IgD-negative memory B cell (primary cell): ENCODE results near the gene TMEM229B. TPM values are rescaled to one million over a fixed set of nuclear protein-coding genes. Genes with fewer than 3 reads are reported as not detected.

Experiments
- H3K27ac Mint-ChIP-seq, 3 donors: one replicate each; pipeline ENCODE4 v1.8.0; 2020 to 2022; ENCODE audit warnings: mild to moderate bottlenecking in 3 of 3, mixed read lengths in 3 of 3, moderate library complexity in 1 of 3
- H3K27me3 Mint-ChIP-seq: one replicate; pipeline ENCODE4 v1.8.0; 2021; ENCODE audit warnings: mixed read lengths
- H3K36me3 Mint-ChIP-seq: one replicate; pipeline ENCODE4 v1.8.0; 2020; ENCODE audit warnings: mild to moderate bottlenecking, mixed read lengths
- H3K4me1 Mint-ChIP-seq, 3 donors: one replicate each; pipeline ENCODE4 v1.8.0; 2020 to 2022; ENCODE audit warnings: mixed read lengths in 3 of 3, mild to moderate bottlenecking in 1 of 3
- H3K4me3 Mint-ChIP-seq, 4 donors: one replicate each; pipeline ENCODE4 v1.8.0; 2020 to 2022; ENCODE audit warnings: mild to moderate bottlenecking in 4 of 4, mixed read lengths in 4 of 4, moderate library complexity in 3 of 4
- H3K9me3 Mint-ChIP-seq, 3 donors: one replicate each; pipeline ENCODE4 v1.8.0; 2020 to 2021; ENCODE audit warnings: mixed read lengths in 3 of 3, mild to moderate bottlenecking in 1 of 3
- polyA plus RNA-seq: library from polyadenylated mRNA; unstranded; fragments of 300-500 nt; fragmentation: Illumina TruSeq; gene quantifications from one replicate; pipeline ENCODE4 v1.2.3, GENCODE V29; 2021

Gene TMEM229B
- 7.0 TPM for polyA plus RNA-seq

- Mint-ChIP-seq H3K4me1 (peaks cover 35 to 65% (median 49%) of the 10 kb centered on the region in 3 donors), H3K4me3 (peak within 1 kb of the TSS; percentile 80 to 95 (median 89)), H3K27me3 (no peaks in the 10 kb centered on the region), H3K9me3 (peaks cover 2 to 5% (median 4%) of the 10 kb centered on the region in 3 donors), H3K27ac (peak within 1 kb of the TSS; percentile 95 to 100 (median 98)), H3K36me3 (peaks cover 13% of the 10 kb centered on the region)
Measured at GRCh38 chr14:67487937-67488893, at the start of gene TMEM229B. Gene TMEM229B (minus strand): TSS chr14:67488721. CDS start chr14:67473923, 14,798 bp downstream.

GRCh38 chr14:67537736-67538135 lies 49.2 kb upstream of the TMEM229B start:
- Mint-ChIP-seq H3K9me3 (no peaks in the 10 kb centered on the region), H3K36me3 (no peaks in the 10 kb centered on the region), H3K27ac (no peak overlapping the region), H3K27me3 (peaks cover 17% of the 10 kb centered on the region), H3K4me3 (no peak overlapping the region), H3K4me1 (peaks cover 0 to 10% (median 8%) of the 10 kb centered on the region in 3 donors)

- H3K9me3 Mint-ChIP-seq: no peaks in the 10 kb centered on the region
- H3K27me3 Mint-ChIP-seq: peaks cover 17% of the 10 kb centered on the region
- H3K27ac Mint-ChIP-seq: no peak overlapping the region
- H3K4me3 Mint-ChIP-seq: peak overlapping the region in 1 of 4 donors; percentile 52
- no peaks in the 10 kb centered on the region for H3K36me3 Mint-ChIP-seq
- H3K4me1 Mint-ChIP-seq: peaks cover 0 to 8% (median 5%) of the 10 kb centered on the region in 3 donors
Measured at GRCh38 chr14:67536087-67536486, 47.6 kb upstream of the TMEM229B start.

- Mint-ChIP-seq H3K36me3 (no peaks in the 10 kb centered on the region), H3K27ac (peak overlapping the region in 1 of 3 donors; percentile 43), H3K4me3 (peak overlapping the region; percentile 14 to 86 (median 57)), H3K9me3 (no peaks in the 10 kb centered on the region), H3K27me3 (peaks cover 14% of the 10 kb centered on the region), H3K4me1 (peaks cover 0 to 8% (median 5%) of the 10 kb centered on the region in 3 donors)
Measured at GRCh38 chr14:67533754-67534085, 45.2 kb upstream of the TMEM229B start.

GRCh38 chr14:67532998-67533753 lies 44.7 kb upstream of the TMEM229B start, which contains the start of gene PLEKHH1:
Gene PLEKHH1 (plus strand): TSS chr14:67533290. CDS start chr14:67541868, 8,578 bp downstream.
- Mint-ChIP-seq H3K27ac (peak within 1 kb of the TSS in 1 of 3 donors; percentile 43), H3K36me3 (no peaks in the 10 kb centered on the region), H3K4me3 (peak within 1 kb of the TSS; percentile 33 to 86 (median 74)), H3K27me3 (peaks cover 14% of the 10 kb centered on the region), H3K4me1 (peaks cover 0 to 9% (median 5%) of the 10 kb centered on the region in 3 donors), H3K9me3 (no peaks in the 10 kb centered on the region)

- Mint-ChIP-seq H3K27me3 (peaks cover 14% of the 10 kb centered on the region), H3K4me1 (peaks cover 0 to 6% (median 3%) of the 10 kb centered on the region in 3 donors), H3K9me3 (no peaks in the 10 kb centered on the region)
Measured at GRCh38 chr14:67532606-67532997, 44.1 kb upstream of the TMEM229B start.

GRCh38 chr14:67529947-67530935 lies 41.7 kb upstream of the TMEM229B start:
- H3K27ac Mint-ChIP-seq: no peak overlapping the region
- H3K36me3 Mint-ChIP-seq: no peaks in the 10 kb centered on the region
- H3K4me1 Mint-ChIP-seq: peaks cover 0 to 6% (median 5%) of the 10 kb centered on the region in 3 donors
- H3K9me3 Mint-ChIP-seq: no peaks in the 10 kb centered on the region
- H3K4me3 Mint-ChIP-seq: no peak overlapping the region
- peaks cover 21% of the 10 kb centered on the region for H3K27me3 Mint-ChIP-seq

More at GRCh38 chr14:67532606-67532997, 44.1 kb upstream of the TMEM229B start:
- H3K4me3 Mint-ChIP-seq: peak overlapping the region in 3 of 4 donors; percentile 67 to 74 (median 68)
- no peak overlapping the region for H3K27ac Mint-ChIP-seq
- H3K36me3 Mint-ChIP-seq: no peaks in the 10 kb centered on the region

GRCh38 chr14:67528276-67528675 lies 39.8 kb upstream of the TMEM229B start:
- Mint-ChIP-seq H3K27me3 (peaks cover 26% of the 10 kb centered on the region), H3K27ac (no peak overlapping the region)

GRCh38 chr14:67527756-67528155 lies 39.2 kb upstream of the TMEM229B start:
- Mint-ChIP-seq H3K36me3 (no peaks in the 10 kb centered on the region), H3K27me3 (peaks cover 26% of the 10 kb centered on the region), H3K4me1 (peaks cover 0 to 5% (median 2%) of the 10 kb centered on the region in 3 donors), H3K9me3 (no peaks in the 10 kb centered on the region), H3K4me3 (peak overlapping the region in 1 of 4 donors; percentile 6), H3K27ac (no peak overlapping the region)

More at GRCh38 chr14:67528276-67528675, 39.8 kb upstream of the TMEM229B start:
- Mint-ChIP-seq H3K36me3 (no peaks in the 10 kb centered on the region), H3K4me3 (no peak overlapping the region), H3K9me3 (no peaks in the 10 kb centered on the region), H3K4me1 (peaks cover 0 to 5% (median 2%) of the 10 kb centered on the region in 3 donors)

GRCh38 chr14:67526676-67527459 lies 38.3 kb upstream of the TMEM229B start:
- Mint-ChIP-seq H3K9me3 (no peaks in the 10 kb centered on the region), H3K4me1 (peaks cover 0 to 2% (median 1%) of the 10 kb centered on the region in 3 donors), H3K27me3 (peaks cover 22% of the 10 kb centered on the region), H3K27ac (no peak overlapping the region), H3K36me3 (no peaks in the 10 kb centered on the region), H3K4me3 (peak overlapping the region in 1 of 4 donors; percentile 2)

GRCh38 chr14:67526181-67526580 lies 37.7 kb upstream of the TMEM229B start:
- peaks cover 0 to 4% (median 2%) of the 10 kb centered on the region in 3 donors for H3K4me1 Mint-ChIP-seq
- no peak overlapping the region for H3K27ac Mint-ChIP-seq
- H3K36me3 Mint-ChIP-seq: no peaks in the 10 kb centered on the region
- no peaks in the 10 kb centered on the region for H3K9me3 Mint-ChIP-seq
- H3K4me3 Mint-ChIP-seq: no peak overlapping the region
- H3K27me3 Mint-ChIP-seq: peaks cover 21% of the 10 kb centered on the region

- Mint-ChIP-seq H3K9me3 (no peaks in the 10 kb centered on the region), H3K36me3 (no peaks in the 10 kb centered on the region), H3K27me3 (peaks cover 21% of the 10 kb centered on the region), H3K4me1 (peaks cover 0 to 4% (median 2%) of the 10 kb centered on the region in 3 donors), H3K4me3 (no peak overlapping the region), H3K27ac (no peak overlapping the region)
Measured at GRCh38 chr14:67525389-67525788, 36.9 kb upstream of the TMEM229B start.

GRCh38 chr14:67524634-67524963 lies 36.1 kb upstream of the TMEM229B start:
- H3K27me3 Mint-ChIP-seq: peaks cover 22% of the 10 kb centered on the region
- no peak overlapping the region for H3K27ac Mint-ChIP-seq

More at GRCh38 chr14:67524634-67524963, 36.1 kb upstream of the TMEM229B start:
- Mint-ChIP-seq H3K36me3 (no peaks in the 10 kb centered on the region), H3K4me1 (peaks cover 0 to 4% (median 4%) of the 10 kb centered on the region in 3 donors), H3K9me3 (no peaks in the 10 kb centered on the region), H3K4me3 (no peak overlapping the region)
